Measurements from ENCODE around the gene ELF4.
A peak's percentile ranks its signal among the peaks of the same experiment; 100 is the strongest.
"Not testable (repeated sequence)": the region's sequence is repeated elsewhere in the genome, so short reads cannot be mapped to it uniquely, and the experiment has no call there.

The ELF4 gene

GRCh38 chrX:130110379-130111219 is at the start of gene ELF4:
TSS of gene ELF4 (minus strand) at chrX:130110497. CDS start at chrX:130081330, 29,167 bp downstream.
- DNase-seq = peak; percentile 83

- DNase-seq = no peak
Measured at GRCh38 chrX:130159776-130160175, 49.5 kb upstream of the ELF4 start.

GRCh38 chrX:130158311-130158710 is 48.0 kb upstream of the ELF4 start:
- DNase-seq = no peak

GRCh38 chrX:130155564-130155963 is 45.3 kb upstream of the ELF4 start:
- DNase-seq = no peak

- no peak for DNase-seq
Measured at GRCh38 chrX:130147631-130148030, 37.3 kb upstream of the ELF4 start.

- no peak for DNase-seq
Measured at GRCh38 chrX:130145123-130145522, 34.8 kb upstream of the ELF4 start.

GRCh38 chrX:130144509-130144908 is 34.2 kb upstream of the ELF4 start:
- no peak for DNase-seq

GRCh38 chrX:130139474-130140201 is 29.3 kb upstream of the ELF4 start:
- no peak for DNase-seq

GRCh38 chrX:130136961-130137360 is 26.7 kb upstream of the ELF4 start:
- DNase-seq = no peak

- no peak for DNase-seq
Measured at GRCh38 chrX:130136496-130136895, 26.2 kb upstream of the ELF4 start.

GRCh38 chrX:130130990-130131389 is 20.7 kb upstream of the ELF4 start:
- DNase-seq = no peak

GRCh38 chrX:130125091-130125874 is 15.0 kb upstream of the ELF4 start:
- DNase-seq = no peak

GRCh38 chrX:130124577-130124976 is 14.3 kb upstream of the ELF4 start:
- no peak for DNase-seq

- no peak for DNase-seq
Measured at GRCh38 chrX:130121505-130121800, 11.2 kb upstream of the ELF4 start.

GRCh38 chrX:130120746-130121504 is 10.6 kb upstream of the ELF4 start:
- peak; percentile 85 for DNase-seq

GRCh38 chrX:130120321-130120731 is 10.0 kb upstream of the ELF4 start:
- DNase-seq = peak; percentile 50

GRCh38 chrX:130119312-130119898 is 9.1 kb upstream of the ELF4 start:
- DNase-seq = no peak

- peak; percentile 58 for DNase-seq
Measured at GRCh38 chrX:130118441-130119311, 8.4 kb upstream of the ELF4 start.

GRCh38 chrX:130117166-130117565 is 6.9 kb upstream of the ELF4 start:
- no peak for DNase-seq

- not testable (repeated sequence) for DNase-seq
Measured at GRCh38 chrX:130115119-130115885, 5.0 kb upstream of the ELF4 start.

Measured in DMS53 (cell line).